ENCODE data around the gene POLR2J2. TPM values are rescaled to one million over a fixed set of nuclear protein-coding genes. Genes with fewer than 3 reads are reported as not detected.

The POLR2J2 gene
- total RNA-seq, result 1 to 10 TPM; 3.0 to 4.5 TPM

DNA sequence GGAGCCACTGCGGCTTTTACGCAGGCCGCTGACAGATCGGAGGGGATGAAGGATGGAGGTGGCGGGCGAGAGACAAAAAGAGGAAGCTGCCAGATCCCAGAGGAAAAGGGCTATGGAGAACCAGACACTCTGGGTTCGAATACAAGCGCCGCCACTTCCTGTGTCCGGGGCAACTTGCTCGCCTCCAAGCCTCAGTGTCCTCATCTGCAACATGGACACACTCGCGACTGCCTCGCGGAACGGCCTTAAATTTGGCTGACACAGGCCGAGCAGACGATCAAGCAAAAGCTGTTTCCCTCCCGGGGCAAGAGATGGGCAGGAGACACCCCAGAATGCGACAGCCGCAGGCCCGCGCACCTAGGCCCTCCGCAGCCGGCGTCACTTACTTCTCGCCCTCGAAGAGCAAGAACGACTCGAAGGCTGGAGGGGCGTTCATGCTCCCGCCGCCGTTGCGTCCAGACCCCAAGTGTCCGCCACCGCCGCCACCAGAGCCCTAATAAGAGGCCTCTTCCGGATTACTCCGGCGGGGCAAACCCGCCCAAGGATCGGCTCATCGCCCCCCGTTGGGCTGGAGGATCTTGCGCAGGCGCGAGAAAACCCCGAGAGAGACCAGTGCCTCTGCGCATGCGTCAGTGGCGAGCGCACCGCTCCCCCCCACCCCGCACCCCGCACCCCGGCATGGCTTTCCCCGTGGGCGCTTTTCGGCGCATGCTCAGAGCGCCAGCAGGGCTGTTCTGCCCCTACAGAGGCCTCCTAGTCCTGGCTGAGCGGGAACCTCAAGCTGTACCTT is at the start of gene POLR2J2:
TSS of gene POLR2J2 (minus strand) at position 498 of the 790 bp plus-strand sequence. CDS start at position 436, 62 bp downstream.

GRCh38 chr7:102649924-102650323 is 21.5 kb downstream of the POLR2J2 start, which contains the start of gene SPDYE2B:
SPDYE2B (plus strand) TSS chr7:102650319; CDS start chr7:102652349, 2,030 bp downstream.

DNA sequence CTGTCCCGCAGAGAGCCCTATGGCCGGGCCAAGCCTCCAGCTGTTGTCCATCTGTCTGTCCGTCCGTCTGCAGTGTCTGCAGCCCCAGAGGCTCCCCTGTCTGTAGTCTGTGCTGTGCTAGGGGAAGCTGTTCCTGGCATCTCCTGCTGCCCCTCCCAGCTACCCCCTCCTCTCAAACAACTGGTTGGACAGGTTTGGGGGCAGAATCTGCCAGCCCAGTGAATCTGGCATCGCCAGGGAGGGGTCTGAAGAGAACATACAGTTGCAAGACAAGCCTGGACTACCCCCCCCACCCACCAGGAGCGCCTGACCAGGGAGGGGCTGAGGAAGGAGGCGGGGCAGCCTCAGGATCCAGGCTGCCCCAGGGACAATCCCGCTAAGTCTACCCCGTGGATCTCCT is 28.8 kb downstream of the POLR2J2 start, which contains the start of gene UPK3BL1:
TSS of gene UPK3BL1 (minus strand) at position 101 of the 400 bp plus-strand sequence. CDS start at position 51, 50 bp downstream.

DNA sequence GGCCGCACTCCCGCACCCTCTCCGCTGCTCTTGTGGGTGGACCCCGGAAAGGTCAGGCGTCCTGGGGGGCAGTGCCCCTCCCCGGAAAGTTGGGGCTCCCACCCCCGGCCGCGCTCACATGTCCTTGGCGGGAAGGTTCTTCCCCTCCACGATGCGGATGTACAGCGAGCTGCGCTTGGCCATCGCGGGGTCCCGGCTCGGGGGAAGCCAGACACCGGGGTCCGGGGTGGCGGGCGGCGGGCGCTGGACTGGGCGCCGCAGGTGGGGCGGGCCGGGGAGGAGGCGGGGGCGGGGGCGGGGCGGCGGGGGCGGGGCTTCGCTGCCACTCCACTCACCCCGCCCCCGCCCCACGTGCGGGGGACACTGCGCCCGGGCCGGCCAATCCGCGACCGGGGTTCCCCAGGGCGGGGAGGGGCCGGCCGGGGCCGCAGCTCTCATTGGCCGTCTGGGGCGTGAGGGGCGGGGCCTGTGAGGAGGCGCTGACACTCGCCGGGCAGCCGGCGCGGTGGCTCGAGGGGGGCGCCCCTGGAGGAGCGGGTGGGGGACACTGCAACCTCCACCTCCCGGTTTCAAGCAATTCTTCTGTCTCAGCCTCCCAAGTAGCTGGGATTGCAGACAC is 54.8 kb downstream of the POLR2J2 start, which contains the start of gene RASA4:
TSS of gene RASA4 (minus strand) at position 250 of the 619 bp plus-strand sequence. CDS start at position 183, 67 bp downstream.

Small RNA genes lying within 50 kb of the gene (small RNA-seq; reads per million reads assigned to genes)
- gene AC105052.3, result 0 reads per million in 2 donors
- gene UPK3BL1, result 0 reads per million in 2 donors

Other genes starting within 250 kb of the POLR2J2 start
- 10 to 100 TPM; 21.0 to 26.0 TPM for gene ORAI2, start 238.1 kb downstream of the POLR2J2 start, total RNA-seq
- 10 to 100 TPM; 14.3 to 20.0 TPM for gene ALKBH4, start 206.8 kb downstream of the POLR2J2 start, total RNA-seq
- gene LRWD1, start 206.7 kb downstream of the POLR2J2 start, total RNA-seq, result 10 to 100 TPM; 30.3 to 48.6 TPM
- gene POLR2J, start 192.7 kb downstream of the POLR2J2 start, total RNA-seq, result 10 to 100 TPM; 36.5 to 52.3 TPM
- gene RASA4B, start 153.9 kb downstream of the POLR2J2 start, total RNA-seq, result under 1 TPM; under 0.01 to 1.00 TPM
- gene UPK3BL2, start 128.0 kb downstream of the POLR2J2 start, total RNA-seq, result 1 to 10 TPM; 2.3 to 2.4 TPM
- gene SPDYE2, start 120.4 kb downstream of the POLR2J2 start, total RNA-seq, result not detected
- 10 to 100 TPM; 33.0 to 66.4 TPM for gene POLR2J3, start 99.1 kb downstream of the POLR2J2 start, total RNA-seq
- 1 to 10 TPM in 1 of 2 donors, under 1 TPM in 1; 0.33 to 2.1 TPM for gene RASA4, start 54.9 kb downstream of the POLR2J2 start, total RNA-seq
- 10 to 100 TPM in 1 of 2 donors, 1 to 10 TPM in 1; 6.2 to 11.0 TPM for gene UPK3BL1, start 28.9 kb downstream of the POLR2J2 start, total RNA-seq
- gene SPDYE2B, start 21.3 kb downstream of the POLR2J2 start, total RNA-seq, result not detected
- gene FAM185A, start 77.3 kb upstream of the POLR2J2 start, total RNA-seq, result 1 to 10 TPM; 6.9 to 7.7 TPM
- gene LRRC17, start 241.3 kb upstream of the POLR2J2 start, total RNA-seq, result not detected

All from melanocyte of skin (primary cell).